GM18858 (cell line): Measurements from ENCODE around the gene CALU.
A peak's percentile ranks its signal among the peaks of the same experiment; 100 is the strongest.

Source experiments
- ATAC-seq: cut with Tn5 transposase; IDR thresholded peaks from one replicate; pipeline ENCODE4 v1.9.1; 2021; ENCODE audit not compliant: unreplicated experiment

The CALU gene

DNA sequence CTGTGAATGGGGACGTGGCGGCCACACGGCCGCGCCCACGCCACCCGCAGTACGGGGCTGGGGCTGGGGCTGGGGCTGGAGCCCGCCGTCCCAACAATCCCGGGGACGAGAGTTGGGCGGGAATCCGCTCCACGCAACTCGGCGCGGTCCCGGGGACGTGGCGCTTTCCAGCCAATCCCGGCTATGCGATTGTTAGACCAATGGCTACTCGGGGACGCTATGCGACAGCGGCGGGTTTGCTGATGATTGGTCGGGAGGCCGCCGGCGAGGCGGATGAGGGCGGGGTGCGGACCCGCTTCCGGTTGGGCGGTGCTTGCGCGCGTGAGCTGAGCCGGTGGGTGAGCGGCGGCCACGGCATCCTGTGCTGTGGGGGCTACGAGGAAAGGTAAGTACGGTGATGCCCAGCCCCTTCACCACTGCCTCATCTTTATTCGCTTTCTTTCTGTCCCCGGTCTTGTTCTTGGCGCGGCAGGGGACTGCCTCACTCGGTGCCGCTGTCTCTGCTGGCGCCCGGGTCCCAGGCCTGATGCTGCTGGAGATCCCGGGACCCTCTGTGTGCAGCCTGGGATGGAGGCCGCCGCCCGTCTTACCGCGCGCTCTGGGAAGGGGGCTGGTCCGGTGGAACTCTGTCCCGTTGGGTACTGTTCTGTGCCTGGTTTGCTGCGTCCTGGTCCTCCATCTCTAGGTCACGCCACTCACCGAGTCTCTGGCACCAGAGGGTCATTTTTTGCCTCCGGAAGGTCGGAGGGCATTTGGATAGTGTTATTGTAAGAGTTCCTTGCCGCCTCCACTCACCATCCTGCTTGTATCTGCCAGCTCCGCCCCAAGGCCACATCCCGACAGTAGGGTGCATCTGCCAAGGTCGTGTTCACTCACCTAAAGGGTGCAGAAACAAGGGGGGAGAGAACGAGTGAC lies at the start of gene CALU:
Gene CALU (plus strand): TSS at position 312 of the 915 bp plus-strand sequence. CDS start 9,225 bp downstream, outside the sequence.
- ATAC-seq: peak; percentile 98

DNA sequence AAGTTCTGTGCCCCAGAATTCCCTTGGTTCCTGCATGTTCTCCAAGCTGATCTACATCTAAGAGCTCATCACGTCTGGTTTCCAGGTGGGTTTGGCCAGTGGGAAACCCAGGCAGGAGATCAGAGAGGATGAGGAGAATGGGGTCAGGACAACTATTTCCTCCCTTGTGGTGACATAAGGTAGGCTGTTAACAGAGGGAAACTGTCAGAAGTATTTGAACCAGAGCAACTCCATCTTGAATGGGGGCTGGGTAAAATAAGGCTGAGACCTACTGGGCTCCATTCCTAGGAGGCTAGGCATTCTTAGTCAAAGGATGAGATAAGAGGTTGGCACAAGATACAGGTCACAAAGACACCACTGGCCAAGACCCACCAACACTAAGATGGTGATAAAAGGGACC lies 47.9 kb upstream of the CALU start:
- ATAC-seq: no peak

DNA sequence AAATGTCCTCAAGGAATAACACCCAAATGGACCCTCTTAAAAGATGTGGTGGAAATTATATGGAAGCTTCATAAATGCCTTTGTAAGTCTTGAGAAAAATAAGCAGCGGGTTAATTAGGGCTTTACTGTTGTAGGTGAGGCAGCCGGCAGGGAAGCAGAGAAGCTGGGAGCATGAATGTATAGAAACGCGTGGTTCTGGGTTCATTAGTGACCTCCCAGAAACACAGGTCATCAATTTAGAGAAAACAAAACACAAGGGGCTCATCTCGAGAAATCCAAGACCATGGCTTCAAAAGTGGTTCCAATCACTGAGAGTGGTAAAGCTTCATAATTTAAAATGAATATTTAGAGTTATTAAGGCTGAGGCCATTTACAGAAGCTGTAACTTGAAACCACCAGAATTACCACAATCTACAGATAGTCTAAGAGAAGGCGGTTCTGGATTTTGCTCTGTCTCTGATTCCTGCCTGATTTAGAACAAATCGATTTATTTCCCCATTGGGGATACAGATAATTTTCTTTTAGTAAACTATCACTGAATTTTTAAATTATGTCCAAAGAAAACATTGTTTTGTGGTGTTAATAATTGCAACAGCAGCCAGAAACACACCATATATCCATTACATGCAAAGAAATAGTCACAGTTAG lies 46.4 kb upstream of the CALU start:
- no peak for ATAC-seq

DNA sequence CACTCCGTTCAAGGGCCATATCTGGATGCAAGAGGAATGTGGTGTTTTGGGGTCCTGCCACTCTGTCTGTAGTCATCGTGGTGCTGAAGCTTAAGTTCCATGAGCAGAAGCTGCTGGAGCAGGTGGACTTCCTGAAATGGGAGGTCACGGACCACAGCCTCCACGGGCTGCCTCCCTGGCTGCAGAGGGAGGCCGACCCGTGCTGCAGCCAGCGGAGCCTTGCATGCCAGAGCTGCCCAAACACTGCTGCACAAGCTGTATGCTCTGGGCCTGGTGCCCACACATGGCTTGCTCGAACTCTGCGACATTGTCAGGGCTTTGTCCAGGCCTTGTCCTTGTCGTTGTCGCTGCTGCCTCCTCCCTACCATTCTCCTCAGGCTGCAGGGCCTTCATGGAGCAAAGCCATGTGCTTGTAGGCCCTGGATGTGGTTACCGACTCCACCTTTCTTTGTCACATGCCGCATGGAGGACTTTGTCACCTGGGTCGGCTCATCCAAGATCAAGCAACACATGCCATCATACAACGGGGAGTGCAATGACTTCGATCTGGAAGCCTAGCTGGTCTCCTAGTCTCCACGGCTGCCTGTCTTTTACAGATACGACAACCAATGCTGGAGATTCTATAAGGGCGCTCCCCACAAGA lies 45.7 kb upstream of the CALU start:
- no peak for ATAC-seq

DNA sequence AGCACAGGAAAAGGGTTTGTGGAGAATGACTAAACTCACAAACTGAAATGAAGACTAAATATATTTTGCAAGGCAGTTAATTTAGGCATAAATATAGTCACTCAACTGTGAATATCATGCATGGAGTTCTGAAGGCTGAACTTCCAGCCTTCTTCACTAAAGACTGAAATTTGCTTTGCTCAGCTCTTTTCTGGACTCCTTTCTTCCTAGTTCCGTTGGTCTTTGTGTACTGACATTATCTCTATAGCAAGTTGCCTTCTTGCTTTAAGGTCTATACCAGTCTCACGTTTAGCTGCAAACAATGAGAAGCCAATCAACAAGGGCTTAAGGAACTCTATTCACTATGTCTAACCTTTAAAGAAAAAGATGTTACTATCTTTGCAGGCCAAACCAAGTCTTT lies 44.4 kb upstream of the CALU start:
- no peak for ATAC-seq

DNA sequence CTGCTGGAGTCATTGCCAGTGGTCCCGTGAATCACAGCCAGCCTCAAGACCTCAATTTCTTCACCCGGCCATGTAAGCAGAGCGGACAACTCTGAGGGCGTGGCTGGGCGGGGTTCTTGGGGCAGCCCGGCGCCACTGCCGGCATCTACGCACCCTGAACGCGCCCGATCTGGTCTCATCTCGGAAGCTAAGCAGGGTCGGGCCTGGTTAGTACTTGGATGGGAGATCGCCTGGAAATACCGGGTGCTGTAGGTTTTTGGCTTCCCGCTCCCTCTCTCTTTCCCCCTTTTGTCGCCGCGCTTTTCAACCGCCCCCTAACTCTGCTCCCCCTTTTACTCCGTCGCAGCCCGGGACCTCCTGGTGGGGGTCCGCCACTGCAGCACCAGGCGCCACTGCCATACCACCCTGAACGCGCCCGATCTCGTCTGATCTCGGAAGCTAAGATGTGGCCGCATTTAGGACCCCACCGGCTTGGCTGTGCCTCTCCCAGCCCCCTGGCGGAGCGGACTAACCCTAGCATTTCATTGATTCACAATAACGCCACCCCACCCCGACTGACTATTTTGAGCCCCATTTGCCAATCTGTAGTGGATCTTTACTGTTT lies 41.8 kb upstream of the CALU start:
- ATAC-seq: no peak

DNA sequence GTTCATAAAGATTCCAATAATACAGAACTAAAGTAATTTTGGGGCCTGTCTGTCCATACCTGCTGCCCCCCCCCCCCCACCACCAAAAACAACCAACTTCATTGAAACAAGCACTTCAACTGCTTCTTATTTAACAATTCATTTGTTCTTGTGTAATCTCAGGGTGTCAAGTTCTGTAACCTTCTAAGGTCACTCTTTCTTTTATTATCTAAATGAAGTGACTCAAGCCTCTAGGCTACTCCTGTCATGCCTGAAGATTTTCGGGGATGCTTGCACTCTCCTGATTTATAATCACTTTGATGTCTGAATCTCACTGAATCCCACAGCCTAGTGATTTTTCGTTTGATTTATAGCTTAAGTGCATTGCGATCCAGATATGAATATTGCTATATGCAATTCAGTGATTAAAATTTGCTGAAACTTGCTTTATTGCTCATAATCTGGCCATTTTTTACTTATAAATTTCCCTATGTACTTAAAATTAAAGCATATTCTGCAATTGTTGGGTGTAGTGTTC lies 39.9 kb upstream of the CALU start:
- ATAC-seq: no peak

DNA sequence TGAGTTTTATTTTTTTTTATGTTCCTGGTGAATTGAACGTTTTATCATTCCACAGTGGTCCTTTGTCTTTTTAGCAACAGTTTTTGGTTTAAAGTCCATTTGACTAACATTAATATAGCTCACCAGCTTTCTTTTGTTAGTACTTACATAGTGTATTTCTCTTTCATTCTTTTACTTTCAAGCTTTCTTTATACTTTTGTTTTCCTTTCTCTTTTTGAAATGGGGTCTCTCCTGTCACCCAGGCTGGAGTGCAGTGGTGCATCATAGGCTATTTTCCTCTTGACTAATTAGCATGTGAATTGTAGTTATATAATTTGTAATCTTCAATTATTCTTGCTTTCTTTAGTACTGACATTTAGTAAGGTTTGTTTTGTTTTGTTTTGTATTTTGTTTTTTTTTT lies 39.3 kb upstream of the CALU start:
- no peak for ATAC-seq

DNA sequence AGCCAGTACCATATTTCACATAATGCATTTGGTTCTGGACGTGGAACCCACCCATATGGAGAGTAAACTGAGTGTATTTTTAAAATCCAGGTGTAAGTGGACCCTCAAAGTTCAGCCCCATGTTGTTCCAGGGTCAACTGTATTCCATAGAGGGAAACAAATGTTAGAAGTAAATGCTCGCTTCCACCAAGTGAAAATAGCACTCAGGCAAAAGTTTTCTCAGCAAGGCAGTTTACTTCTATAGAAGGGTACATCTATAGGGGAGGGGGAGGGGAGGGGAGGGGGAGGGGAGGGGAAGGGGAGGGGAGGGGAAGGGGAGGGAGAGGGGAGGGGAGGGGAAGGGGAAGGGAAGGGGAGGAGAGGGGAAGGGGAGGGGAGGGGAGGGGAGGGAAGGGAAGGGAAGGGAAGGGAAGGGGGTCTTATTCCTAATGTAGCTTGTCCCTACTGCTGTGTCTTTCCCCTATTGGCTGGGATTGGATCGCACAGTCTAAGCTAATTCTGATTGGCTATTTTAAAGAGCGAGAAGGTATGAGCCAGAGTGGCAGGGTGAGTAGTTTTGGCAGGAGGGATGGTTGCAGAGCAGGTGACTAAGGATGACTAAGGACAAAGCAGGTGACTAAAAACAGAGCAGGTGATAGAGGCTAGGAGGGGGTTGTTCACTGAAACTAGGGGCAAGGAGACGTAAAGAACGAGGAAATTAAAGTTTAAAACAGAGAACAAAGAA lies 37.9 kb upstream of the CALU start:
- ATAC-seq: no peak

DNA sequence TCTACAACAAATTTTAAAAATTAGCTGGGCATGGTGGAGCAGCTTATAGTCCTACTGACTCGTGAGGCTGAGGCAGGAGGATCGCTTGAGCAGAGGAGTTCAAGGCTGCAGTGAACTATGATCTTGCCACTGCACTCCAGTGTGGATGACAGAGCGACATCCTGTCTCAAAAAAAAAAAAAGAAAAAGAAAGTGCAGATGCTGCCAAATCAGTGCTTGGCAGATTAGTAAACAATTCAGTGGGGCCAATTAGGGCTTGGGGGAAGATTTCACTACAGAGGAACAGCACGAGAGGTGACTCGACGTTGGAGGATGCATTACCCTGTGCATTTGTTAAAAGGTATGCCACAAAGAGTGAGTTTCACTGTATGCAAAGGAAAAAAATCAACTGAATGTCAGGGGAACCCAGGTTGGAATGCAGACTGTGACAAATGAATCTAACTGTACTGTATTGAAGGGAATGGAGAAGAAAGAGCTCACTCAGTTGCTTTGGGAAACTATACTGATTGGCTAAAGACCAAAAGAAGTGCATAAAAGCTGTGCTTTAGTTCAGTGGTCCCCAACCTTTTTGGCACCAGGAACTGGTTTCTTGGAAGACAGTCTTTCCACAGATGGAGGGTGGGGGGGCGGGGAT lies 35.4 kb upstream of the CALU start:
- ATAC-seq: no peak

DNA sequence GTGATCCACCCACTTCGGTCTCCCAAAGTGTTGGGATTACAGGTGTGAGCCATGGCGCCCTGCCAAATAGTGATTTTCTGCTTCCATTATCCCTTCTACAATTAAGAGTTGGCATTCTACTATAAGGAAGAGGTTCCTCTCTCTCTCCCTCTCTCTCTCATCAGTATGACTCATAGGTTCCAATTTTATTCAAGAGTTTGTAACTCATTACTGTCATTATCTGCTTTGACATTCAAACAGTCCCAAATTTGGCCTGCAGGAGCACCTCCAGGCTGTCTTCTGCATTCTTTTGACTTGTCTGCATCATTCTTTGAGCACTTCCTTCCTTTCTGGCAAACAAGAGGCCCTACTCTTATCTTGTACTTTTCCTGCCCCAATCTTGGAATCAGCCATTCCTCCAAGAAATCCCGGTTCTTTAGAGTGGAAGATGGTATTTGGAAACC lies 33.2 kb upstream of the CALU start:
- ATAC-seq: no peak

DNA sequence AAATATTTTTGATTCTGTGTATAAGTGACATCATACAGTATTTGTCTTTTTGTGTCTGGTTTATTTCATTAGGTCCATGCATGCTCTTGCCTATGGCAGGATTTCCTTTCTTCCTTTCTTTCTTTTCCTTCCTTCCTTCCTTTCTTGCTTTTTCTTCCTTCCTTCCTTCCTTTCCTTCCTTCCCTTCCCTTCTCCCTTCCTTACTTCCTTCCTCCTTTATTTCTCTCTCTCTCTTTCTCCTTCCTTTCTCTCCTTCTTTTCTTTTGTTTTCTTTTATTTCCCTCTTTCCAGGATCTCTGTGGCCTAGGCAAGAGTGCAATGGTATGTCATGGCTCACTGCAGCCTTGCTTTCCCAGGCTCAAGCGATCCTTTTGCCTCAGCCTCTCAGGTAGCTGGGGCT lies 31.4 kb upstream of the CALU start:
- no peak for ATAC-seq

DNA sequence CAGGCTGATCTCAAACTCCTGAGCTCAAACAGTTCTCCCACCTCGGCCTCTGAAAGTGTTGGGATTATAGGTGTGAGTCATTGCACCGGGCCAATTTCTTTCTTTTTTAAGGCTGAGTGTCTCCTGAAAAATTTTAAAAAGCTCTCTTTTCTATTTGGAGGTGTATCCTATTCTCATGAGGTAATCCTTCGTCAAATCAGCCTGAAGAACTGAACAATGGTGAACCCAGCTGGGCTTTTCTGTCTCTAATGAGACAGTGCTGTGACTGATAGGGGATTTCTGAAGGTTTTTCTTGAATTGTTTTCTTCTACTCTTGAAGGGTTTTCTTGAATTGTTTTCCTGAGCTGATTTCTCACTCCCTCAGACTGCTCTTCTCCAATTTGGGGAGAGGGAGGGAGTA lies 30.9 kb upstream of the CALU start:
- no peak for ATAC-seq

DNA sequence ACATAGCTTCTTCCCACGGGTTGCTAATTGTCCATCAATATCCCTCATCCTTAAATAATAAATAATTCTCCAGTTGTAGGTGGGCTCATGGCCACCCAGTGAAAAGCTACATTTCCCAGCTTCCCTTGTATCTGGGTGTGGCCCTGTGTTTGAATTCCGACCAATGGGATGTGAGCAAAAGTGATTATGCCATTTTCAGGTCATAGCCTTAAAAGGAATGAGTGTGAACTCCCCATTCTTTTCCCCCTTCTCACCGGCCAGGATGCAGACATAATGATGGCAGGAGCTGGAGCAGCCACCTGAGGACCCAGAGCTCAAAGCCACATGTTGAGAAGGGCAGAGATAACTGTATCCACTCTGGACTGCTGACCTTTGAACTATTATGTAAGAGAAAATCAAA lies 30.3 kb upstream of the CALU start:
- no peak for ATAC-seq

DNA sequence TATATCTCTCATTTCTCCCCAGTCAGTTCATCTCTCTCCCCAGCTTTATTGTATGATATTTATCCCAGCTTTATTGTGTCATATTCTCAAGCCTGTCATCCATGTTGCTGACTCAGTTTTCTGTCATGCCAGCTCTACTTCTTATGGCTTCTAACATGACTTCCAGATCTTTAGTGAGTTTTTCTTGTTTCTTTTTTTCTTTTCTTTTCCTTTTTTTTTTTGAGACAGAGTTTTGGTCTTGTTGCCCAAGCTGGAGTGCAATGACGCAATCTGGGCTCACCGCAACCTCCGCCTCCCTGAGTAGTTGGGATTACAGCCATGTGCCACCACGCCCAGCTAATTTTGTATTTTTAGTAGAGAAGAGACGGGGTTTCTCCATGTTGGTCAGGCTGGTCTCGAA lies 28.7 kb upstream of the CALU start:
- ATAC-seq: no peak

DNA sequence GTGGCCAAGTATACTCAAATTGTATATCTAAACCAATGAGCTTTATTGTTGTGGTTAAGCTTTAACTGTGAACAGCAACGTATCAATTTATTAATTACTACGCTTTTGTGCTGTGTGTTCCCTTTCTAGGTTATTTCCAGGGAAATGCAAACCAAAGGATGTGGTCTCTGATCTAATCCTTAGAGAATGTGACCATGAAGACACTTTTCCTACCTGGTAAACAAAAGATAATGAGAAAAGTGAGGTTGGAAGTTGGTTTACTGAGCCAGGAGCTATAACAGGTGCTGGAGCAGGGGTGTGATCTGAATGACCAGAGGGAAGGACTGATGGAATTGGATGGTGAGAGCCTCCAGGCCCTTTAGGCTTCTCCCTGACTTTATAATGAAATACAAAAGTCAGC lies 25.4 kb upstream of the CALU start:
- ATAC-seq: no peak

DNA sequence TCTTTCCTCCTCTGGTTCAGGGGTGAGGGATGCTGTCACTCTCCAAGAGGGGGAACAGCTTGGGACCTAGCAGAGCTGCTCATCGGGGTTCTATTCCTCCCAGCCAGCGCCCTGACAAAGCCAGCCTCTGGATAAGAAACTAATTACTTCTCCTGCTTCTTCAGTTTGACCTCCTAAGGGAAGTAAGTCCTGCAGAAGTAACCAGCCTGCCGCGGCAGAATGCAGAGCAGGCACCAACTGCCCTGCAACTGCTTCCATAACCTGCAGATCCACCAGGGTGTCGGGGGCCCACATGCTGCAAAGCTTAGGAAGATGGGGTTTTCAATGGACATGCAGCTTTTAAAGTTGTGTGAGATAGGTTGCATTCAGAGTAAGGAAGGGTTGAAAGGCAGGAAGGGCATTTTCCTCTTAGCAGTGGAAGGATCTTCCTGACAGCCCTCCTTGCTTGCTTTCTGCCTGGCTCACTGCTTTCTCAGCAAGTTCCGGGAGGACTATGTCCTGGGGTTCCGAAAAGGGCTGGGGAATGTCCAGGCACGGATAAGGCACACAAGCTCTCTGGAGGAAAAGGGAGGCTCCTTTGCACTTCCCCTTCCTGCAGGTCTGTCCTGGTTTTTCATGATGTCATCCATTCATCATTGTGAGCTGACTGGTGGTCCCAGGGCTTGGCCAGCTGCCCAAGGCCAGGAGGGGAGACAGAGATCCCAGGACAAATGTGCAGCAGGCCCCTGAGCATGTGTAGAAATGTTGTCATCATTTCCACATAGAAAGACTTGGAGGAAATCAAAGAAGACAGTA lies 24.3 kb upstream of the CALU start:
- ATAC-seq: no peak

DNA sequence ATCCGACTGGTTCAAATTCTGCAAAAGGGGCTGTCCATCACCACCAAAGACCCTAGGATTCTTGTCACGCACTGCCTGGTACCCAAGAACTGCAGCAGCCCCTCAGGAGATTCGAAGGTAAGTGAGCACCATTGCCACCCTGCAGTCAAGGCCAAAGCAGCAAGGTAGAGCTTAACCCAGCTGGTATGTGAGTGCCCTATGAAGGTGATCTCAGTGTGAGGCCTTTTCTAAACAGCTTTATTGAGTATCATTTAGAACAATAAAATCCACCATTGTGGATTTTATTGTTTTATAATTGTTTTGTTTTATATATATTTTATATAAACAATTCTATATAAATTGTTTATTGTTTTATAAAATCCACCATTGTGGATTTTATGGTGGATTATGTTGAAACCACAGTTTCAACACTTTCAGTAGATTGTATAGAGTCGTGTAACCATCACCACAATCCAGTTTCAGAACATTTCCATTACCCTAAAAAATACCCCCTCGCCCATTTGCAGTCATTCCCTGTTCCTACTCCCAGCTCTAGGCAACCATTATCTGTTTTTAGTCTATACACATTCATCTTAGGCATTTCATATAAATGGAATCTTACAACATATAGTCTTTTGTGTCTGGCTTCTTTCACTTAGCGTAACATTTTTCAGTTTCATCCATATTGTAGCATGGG lies 20.1 kb upstream of the CALU start:
- no peak for ATAC-seq

DNA sequence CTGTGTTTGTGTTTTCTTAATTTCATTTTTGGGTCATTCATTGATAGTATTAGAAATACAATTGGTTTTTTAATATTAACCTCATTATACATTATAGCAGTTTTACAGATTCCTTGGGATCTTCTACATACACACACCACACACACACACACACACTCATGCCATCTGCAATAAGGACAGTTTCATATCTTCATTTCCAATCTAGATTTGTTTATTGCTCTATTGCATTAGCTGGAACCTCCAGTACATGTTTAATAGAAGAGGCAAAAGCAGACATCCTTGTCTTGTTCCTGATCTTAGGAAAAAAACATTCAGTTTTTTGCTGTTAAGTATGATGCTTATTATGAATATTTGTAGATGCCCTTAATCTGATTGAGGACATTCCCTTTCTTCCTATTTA lies 17.8 kb upstream of the CALU start:
- ATAC-seq: no peak
